ENCODE results near the gene SLC12A7. TPM values are rescaled to one million over a fixed set of nuclear protein-coding genes. Genes with fewer than 3 reads are reported as not detected.

The SLC12A7 gene
- total RNA-seq, 1 donor from 2014 or later: 147 TPM

DNA sequence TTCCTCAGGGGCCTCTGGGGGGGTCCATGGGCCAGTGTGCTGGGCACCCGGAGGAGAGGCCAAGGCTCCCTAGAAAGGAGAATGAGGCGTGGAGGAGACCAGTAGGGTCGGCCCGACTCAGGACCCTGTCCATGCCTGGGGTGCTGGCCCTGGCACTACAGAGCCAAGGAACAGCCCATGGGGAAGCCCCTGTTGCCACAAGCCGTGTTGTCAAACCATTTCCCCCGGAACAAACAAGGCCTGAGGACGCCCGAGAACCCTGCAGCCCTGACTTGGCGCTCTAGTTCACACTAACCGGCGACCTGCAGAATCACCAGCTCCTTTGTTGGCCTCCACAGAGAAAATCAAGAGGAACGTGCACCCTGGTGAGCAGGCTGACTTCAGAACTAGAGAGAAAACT, 41.6 kb upstream of the SLC12A7 start:
- H3K27ac Mint-ChIP-seq (ENCODE audit: unreplicated experiment): no peak overlapping the region
- DNase-seq: no peak
- H3K9me3 Mint-ChIP-seq (ENCODE audit: unreplicated experiment): peaks cover 21% of the 10 kb centered on the region
- peaks cover 19% of the 10 kb centered on the region for H3K27me3 Mint-ChIP-seq (ENCODE audit: unreplicated experiment)
- H3K36me3 Mint-ChIP-seq (ENCODE audit: unreplicated experiment): peaks cover 10% of the 10 kb centered on the region
- peaks cover 17% of the 10 kb centered on the region for H3K4me1 Mint-ChIP-seq (ENCODE audit: low read depth, unreplicated experiment)
- TF ChIP-seq CTCF (IDR thresholded peaks at IDR 0.05; ENCODE audit: partially characterized antibody, unreplicated experiment): no peak
- H3K4me3 Mint-ChIP-seq (ENCODE audit: unreplicated experiment): no peak overlapping the region

- TF ChIP-seq CTCF (IDR thresholded peaks at IDR 0.05; ENCODE audit: partially characterized antibody, unreplicated experiment): no peak
- H3K36me3 Mint-ChIP-seq (ENCODE audit: unreplicated experiment): peaks cover 8% of the 10 kb centered on the region
- H3K27ac Mint-ChIP-seq (ENCODE audit: unreplicated experiment): no peak overlapping the region
- H3K4me1 Mint-ChIP-seq (ENCODE audit: low read depth, unreplicated experiment): peaks cover 17% of the 10 kb centered on the region
- peaks cover 15% of the 10 kb centered on the region for H3K27me3 Mint-ChIP-seq (ENCODE audit: unreplicated experiment)
- peaks cover 17% of the 10 kb centered on the region for H3K9me3 Mint-ChIP-seq (ENCODE audit: unreplicated experiment)
- no peak for DNase-seq
- H3K4me3 Mint-ChIP-seq (ENCODE audit: unreplicated experiment): no peak overlapping the region
These were observed 41.0 kb upstream of the SLC12A7 start for GRCh38 chr5:1152771-1153282.

- Mint-ChIP-seq H3K4me1 (ENCODE audit: low read depth, unreplicated experiment) (peaks cover 13% of the 10 kb centered on the region), H3K27ac (ENCODE audit: unreplicated experiment) (no peak overlapping the region), H3K9me3 (ENCODE audit: unreplicated experiment) (peaks cover 10% of the 10 kb centered on the region), H3K4me3 (ENCODE audit: unreplicated experiment) (no peak overlapping the region), H3K27me3 (ENCODE audit: unreplicated experiment) (peaks cover 8% of the 10 kb centered on the region), H3K36me3 (ENCODE audit: unreplicated experiment) (peaks cover 1% of the 10 kb centered on the region)
- TF ChIP-seq CTCF (IDR thresholded peaks at IDR 0.05; ENCODE audit: partially characterized antibody, unreplicated experiment): no peak
- DNase-seq: no peak
These were observed 40.3 kb upstream of the SLC12A7 start for GRCh38 chr5:1152156-1152555.

GRCh38 chr5:1151316-1151715, 39.5 kb upstream of the SLC12A7 start:
- Mint-ChIP-seq H3K4me3 (ENCODE audit: unreplicated experiment) (no peak overlapping the region), H3K27me3 (ENCODE audit: unreplicated experiment) (peaks cover 5% of the 10 kb centered on the region), H3K27ac (ENCODE audit: unreplicated experiment) (no peak overlapping the region), H3K4me1 (ENCODE audit: low read depth, unreplicated experiment) (peaks cover 13% of the 10 kb centered on the region), H3K36me3 (ENCODE audit: unreplicated experiment) (no peaks in the 10 kb centered on the region), H3K9me3 (ENCODE audit: unreplicated experiment) (peaks cover 10% of the 10 kb centered on the region)
- TF ChIP-seq CTCF (IDR thresholded peaks at IDR 0.05; ENCODE audit: partially characterized antibody, unreplicated experiment): no peak
- no peak for DNase-seq

DNA sequence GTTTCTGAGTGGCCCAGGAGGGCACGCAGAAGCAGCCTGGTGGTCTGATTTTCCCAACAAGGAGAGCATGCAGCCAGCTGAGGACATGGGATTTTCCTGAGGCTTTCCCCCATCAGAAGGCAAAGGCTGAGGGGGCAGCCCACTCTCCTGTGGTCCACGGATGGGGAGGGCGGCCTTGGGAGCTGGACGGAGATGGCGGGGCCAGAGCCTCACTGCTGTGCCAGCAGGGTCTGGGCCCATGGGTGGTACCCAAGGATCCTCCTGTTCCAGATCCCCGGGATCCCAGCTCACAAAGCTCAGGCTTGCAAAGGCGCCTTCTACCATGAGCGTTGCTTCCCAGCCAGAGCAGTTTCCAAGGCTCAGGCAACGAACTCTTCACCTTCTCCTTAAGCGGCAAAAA, 39.0 kb upstream of the SLC12A7 start:
- no peak overlapping the region for H3K4me3 Mint-ChIP-seq (ENCODE audit: unreplicated experiment)
- H3K27ac Mint-ChIP-seq (ENCODE audit: unreplicated experiment): no peak overlapping the region
- H3K4me1 Mint-ChIP-seq (ENCODE audit: low read depth, unreplicated experiment): peaks cover 13% of the 10 kb centered on the region
- DNase-seq: no peak
- TF ChIP-seq CTCF (IDR thresholded peaks at IDR 0.05; ENCODE audit: partially characterized antibody, unreplicated experiment): no peak
- H3K27me3 Mint-ChIP-seq (ENCODE audit: unreplicated experiment): peaks cover 5% of the 10 kb centered on the region
- H3K36me3 Mint-ChIP-seq (ENCODE audit: unreplicated experiment): no peaks in the 10 kb centered on the region
- peaks cover 10% of the 10 kb centered on the region for H3K9me3 Mint-ChIP-seq (ENCODE audit: unreplicated experiment)
